Body of pancreas (tissue), 4 donors: ENCODE measurements around the gene CIROP. TPM values are rescaled to one million over a fixed set of nuclear protein-coding genes. Genes with fewer than 3 reads are reported as not detected.
A peak's percentile ranks its signal among the peaks of the same experiment; 100 is the strongest.

Experiments
- ATAC-seq: fragments of 150-250 bp; one replicate; pipeline ENCODE4 v1.9.1; 2016
- DNase-seq, 4 donors: peaks; one replicate each; pipeline ENCODE4 v3.0.0-alpha.2; 2019
- H3K27ac ChIP-seq, 4 donors: fragments of 200-600 bp; sonication (generic); 1 replicate in 3 of 4; 2 replicates in 1 of 4; pipeline versions ENCODE4 v1.5.1 to v1.6.1; 2016 to 2019; ENCODE audit warnings: mild to moderate bottlenecking in 1 of 4, mixed read lengths in 1 of 4, moderate library complexity in 1 of 4
- H3K27me3 ChIP-seq, 2 donors: fragments of 200-600 bp; sonication (generic); one replicate each; pipeline ENCODE4 v1.6.0; 2016; ENCODE audit warnings: mild to moderate bottlenecking in 1 of 2
- H3K36me3 ChIP-seq, 2 donors: fragments of 200-600 bp; sonication (generic); replicated peaks in 1 of 2; 2 replicates each; pipeline ENCODE4 v1.5.1; 2016; ENCODE audit warnings: low read depth in 2 of 2; ENCODE audit not compliant: insufficient read depth in 1 of 2
- H3K4me1 ChIP-seq: fragments of 200-600 bp; sonication (generic); one replicate; pipeline ENCODE4 v1.6.0; 2016
- H3K4me3 ChIP-seq, 2 donors: fragments of 200-600 bp; sonication (generic); 1 replicate in 1 of 2; 2 replicates in 1 of 2; pipeline ENCODE4 v1.5.1; 2016 to 2019
- H3K9me3 ChIP-seq, 3 donors: fragments of 200-600 bp; sonication (generic); 1 replicate in 2 of 3; 2 replicates in 1 of 3; pipeline ENCODE4 v1.5.1; 2016
- CTCF ChIP-seq, 7 experiments: fragments of 450-650 bp in 4 of 7; fragments of 200-600 bp in 3 of 7; sonication (generic) in 3 of 7; IDR thresholded peaks; one replicate each; pipeline ENCODE4 v1.5.1; 2016 to 2019; ENCODE audit warnings: antibody characterized with exemption in 7 of 7
- POLR2A ChIP-seq, 3 donors: fragments of 450-650 bp; IDR thresholded peaks; one replicate each; pipeline ENCODE4 v1.6.1; 2016; ENCODE audit warnings: antibody characterized with exemption in 3 of 3, mild to moderate bottlenecking in 2 of 3
- WGBS, 2 donors: methylation state at CpG; one replicate each; pipeline ENCODE4 v1.1.5; 2017; 5-methylcytosine and 5-hydroxymethylcytosine counted together
- intact Hi-C: fragments of 100-400 bp; cut with DNase I; formaldehyde crosslinking; loops from one replicate; pipeline ENCODE4 v1.15.1; 2023
- total RNA-seq, 2 donors: library from RNA; depleted of rRNA; stranded (reverse); fragments of >200 nt; gene quantifications; one replicate each; pipeline ENCODE4 v1.1.0, GENCODE V29; 2016

Gene CIROP
- total RNA-seq, 2 donors from 2014 or later, result not detected

- Histone ChIP-seq H3K36me3 (peaks cover 0 to 3% of the 10 kb centered on the region in 2 donors), H3K27ac (peak within 1 kb of the TSS; percentile 89 to 97 (median 97)), H3K4me1 (peaks cover 50% of the 10 kb centered on the region), H3K4me3 (peak within 1 kb of the TSS; percentile 55 to 57), H3K27me3 (no peaks in the 10 kb centered on the region), H3K9me3 (no peaks in the 10 kb centered on the region)
- WGBS, 2 donors, result 0 to 3% methylated on average over 45 to 46 of the region's 46 CpGs
- DNase-seq (peak; percentile 100), ATAC-seq (peak; percentile 95)
- intact Hi-C loops, result no loop called here
- TF ChIP-seq CTCF (IDR thresholded peaks at IDR 0.05) (no peak), POLR2A (IDR thresholded peaks at IDR 0.05) (peak; percentile 39 to 92 (median 88))
These were observed 9.3 kb downstream of the CIROP start, which contains the start of gene C14orf119 for GRCh38 chr14:23095196-23096108. TSS of gene C14orf119 (plus strand) at chr14:23095505. CDS start at chr14:23097659, 2,154 bp downstream.

GRCh38 chr14:23094666-23095195, 10.1 kb downstream of the CIROP start, which contains the start of gene ACIN1:
TSS of gene ACIN1 (minus strand) at chr14:23095136. CDS start at chr14:23095112, 24 bp downstream.
- H3K27ac ChIP-seq, result peak within 1 kb of the TSS; percentile 89 to 97 (median 97)
- peak in 2 of 4 donors; percentile 74 to 78 for DNase-seq
- peak; percentile 55 for ATAC-seq
- TF ChIP-seq CTCF (IDR thresholded peaks at IDR 0.05), result peak in 2 of 7 experiments; percentile 0 to 1
- peak; percentile 42 to 79 (median 69) for TF ChIP-seq POLR2A (IDR thresholded peaks at IDR 0.05)
- no peaks in the 10 kb centered on the region for H3K9me3 ChIP-seq
- H3K4me3 ChIP-seq, result peak within 1 kb of the TSS; percentile 55 to 57
- H3K4me1 ChIP-seq, result peaks cover 48% of the 10 kb centered on the region
- WGBS, 2 donors, result 0% methylated on average over 15 to 55 of the region's 55 CpGs
- H3K36me3 ChIP-seq, result peaks cover 0 to 9% of the 10 kb centered on the region in 2 donors
- intact Hi-C loops, result no loop called here
- H3K27me3 ChIP-seq, result no peaks in the 10 kb centered on the region

GRCh38 chr14:23093991-23094665, 10.7 kb downstream of the CIROP start:
- TF ChIP-seq CTCF (IDR thresholded peaks at IDR 0.05), result peak in 2 of 7 experiments; percentile 9 to 12
- TF ChIP-seq POLR2A (IDR thresholded peaks at IDR 0.05), result no peak
- 0 to 1% methylated on average over 14 of the region's 14 CpGs for WGBS, 2 donors
- Histone ChIP-seq H3K9me3 (no peaks in the 10 kb centered on the region), H3K4me3 (peak overlapping the region; percentile 31 to 55), H3K27me3 (no peaks in the 10 kb centered on the region), H3K27ac (peak overlapping the region; percentile 89 to 97 (median 97)), H3K4me1 (peaks cover 41% of the 10 kb centered on the region), H3K36me3 (peaks cover 0 to 14% of the 10 kb centered on the region in 2 donors)
- intact Hi-C loops, result no loop called here
- ATAC-seq (no peak), DNase-seq (no peak)

- Histone ChIP-seq H3K27me3 (no peaks in the 10 kb centered on the region), H3K27ac (no peak overlapping the region), H3K4me3 (no peak overlapping the region), H3K36me3 (peaks cover 0 to 17% of the 10 kb centered on the region in 2 donors), H3K4me1 (peaks cover 35% of the 10 kb centered on the region), H3K9me3 (no peaks in the 10 kb centered on the region)
- ATAC-seq (no peak), DNase-seq (no peak)
- WGBS, 2 donors, result 45 to 54% methylated on average over 2 of the region's 2 CpGs
- TF ChIP-seq POLR2A (IDR thresholded peaks at IDR 0.05) (no peak), CTCF (IDR thresholded peaks at IDR 0.05) (no peak)
- intact Hi-C loops, result no loop called here
These were observed 11.3 kb downstream of the CIROP start for GRCh38 chr14:23093526-23093925.
